Caco-2 (cell line): Measurements from ENCODE around the gene RNF32. TPM values are rescaled to one million over a fixed set of nuclear protein-coding genes. Genes with fewer than 3 reads are reported as not detected.

Source experiments
- BruUV-seq: library from RNA; stranded (reverse); fragments of 400-500 nt; replicated peaks from 2 replicates; lab custom pipeline; 2021; lab: Mats Ljungman, UMichigan
- CTCF ChIA-PET: fragments of 300-600 bp; sonication (Branson Sonifier 250); formaldehyde crosslinking; loops from one replicate; lab custom pipeline; 2022; ENCODE audit warnings: antibody characterized with exemption; lab: Charles Lee
- POLR2A ChIA-PET: fragments of 300-600 bp; sonication (Branson Sonifier 250); formaldehyde crosslinking; loops from one replicate; lab custom pipeline; 2022; ENCODE audit warnings: antibody characterized with exemption; lab: Charles Lee
- DNase-seq, 2 experiments: peaks; one replicate each; pipeline versions ENCODE4 v3.0.0 to v3.0.0-alpha.2; 2020 to 2022
- H3K27me3 ChIP-seq: replicated peaks from 2 replicates; pipeline ENCODE4 v1.6.0; 2011; ENCODE audit warnings: low read length; ENCODE audit not compliant: control insufficient read depth, insufficient read depth
- H3K36me3 ChIP-seq: 2 replicates; pipeline ENCODE4 v1.5.1; 2011; ENCODE audit warnings: low read length; ENCODE audit not compliant: control insufficient read depth, insufficient read depth
- H3K4me1 ChIP-seq: fragments of 250-450 bp; sonication (Bioruptor Pico); 2 replicates; pipeline ENCODE4 v1.5.1; 2020; ENCODE audit warnings: mild to moderate bottlenecking
- H3K4me3 ChIP-seq: 2 replicates; pipeline ENCODE4 v1.5.1; 2011; ENCODE audit warnings: low read depth, mild to moderate bottlenecking, control low read depth, low read length
- H3K9me3 ChIP-seq: fragments of 250-450 bp; sonication (Bioruptor Pico); 2 replicates; pipeline ENCODE4 v1.5.1; 2020; ENCODE audit warnings: mild to moderate bottlenecking, moderate library complexity
- H3K27ac Mint-ChIP-seq: one replicate; pipeline ENCODE4 v1.8.0; 2022; ENCODE audit warnings: mixed read lengths; ENCODE audit not compliant: unreplicated experiment
- H3K27me3 Mint-ChIP-seq: one replicate; pipeline ENCODE4 v1.8.0; 2022; ENCODE audit warnings: mixed read lengths; ENCODE audit not compliant: insufficient read depth, unreplicated experiment
- H3K36me3 Mint-ChIP-seq: one replicate; pipeline ENCODE4 v1.8.0; 2022; ENCODE audit warnings: mild to moderate bottlenecking, mixed read lengths; ENCODE audit not compliant: insufficient read depth, unreplicated experiment
- H3K4me1 Mint-ChIP-seq: one replicate; pipeline ENCODE4 v1.8.0; 2022; ENCODE audit warnings: low read depth, mixed read lengths; ENCODE audit not compliant: unreplicated experiment
- H3K4me3 Mint-ChIP-seq: one replicate; pipeline ENCODE4 v1.8.0; 2022; ENCODE audit warnings: mild to moderate bottlenecking, moderate library complexity, mixed read lengths; ENCODE audit not compliant: unreplicated experiment
- H3K9me3 Mint-ChIP-seq: one replicate; pipeline ENCODE4 v1.8.0; 2022; ENCODE audit warnings: mixed read lengths; ENCODE audit not compliant: unreplicated experiment
- CTCF ChIP-seq, 2 experiments: fragments of 200-600 bp in 1 of 2; IDR thresholded peaks; 1 replicate in 1 of 2; 2 replicates in 1 of 2; pipeline versions ENCODE4 v1.5.1 to v1.8.0; 2011 to 2022; ENCODE audit warnings: antibody characterized with exemption in 1 of 2, control low read depth in 1 of 2, inconsistent platforms in 1 of 2, low read depth in 1 of 2, low read length in 1 of 2, mild to moderate bottlenecking in 1 of 2, moderate library complexity in 1 of 2; ENCODE audit not compliant: insufficient read depth in 1 of 2, severe bottlenecking in 1 of 2, unreplicated experiment in 1 of 2
- intact Hi-C: fragments of 100-400 bp; cut with micrococcal nuclease; formaldehyde crosslinking; loops from one replicate; pipeline ENCODE4 v1.10.0; 2022; ENCODE audit not compliant: unreplicated experiment
- total RNA-seq: library from RNA; stranded (reverse); gene quantifications from 2 replicates; pipeline ENCODE4 v1.2.3, GENCODE V29; 2022

Gene RNF32
- total RNA-seq, 1 experiment from 2014 or later, result 26.0 TPM

- intact Hi-C loops, result no loop called here
- no peaks in the 10 kb centered on the region; the same call in 1 of the 2 replicates for H3K36me3 ChIP-seq
- ChIA-PET POLR2A (interaction anchor here (0.9 kb wide), 1 partner anchor 12 kb away, joined by 4 read pairs; no protein-coding TSS in a partner anchor), CTCF (interaction anchor here (1.0 kb wide), 1 partner anchor 10 kb away, joined by 3 read pairs; no protein-coding TSS in a partner anchor)
- Mint-ChIP-seq H3K36me3 (peaks cover 43% of the 10 kb centered on the region), H3K27ac (peak overlapping the region; percentile 68), H3K9me3 (no peaks in the 10 kb centered on the region), H3K4me1 (peaks cover 34% of the 10 kb centered on the region), H3K4me3 (peak overlapping the region; percentile 11), H3K27me3 (no peaks in the 10 kb centered on the region)
- H3K9me3 ChIP-seq, result no peaks in the 10 kb centered on the region
- no TSS peak for BruUV-seq
- TF ChIP-seq CTCF (IDR thresholded peaks at IDR 0.05; ENCODE audit: insufficient read depth in 1 of 2, low read depth in 1 of 2, low read length in 1 of 2, severe bottlenecking in 1 of 2, unreplicated experiment in 1 of 2), result no peak
- H3K4me3 ChIP-seq, result no peak overlapping the region
- H3K4me1 ChIP-seq, result peaks cover 36% of the 10 kb centered on the region
- no peaks in the 10 kb centered on the region for H3K27me3 ChIP-seq
- no peak for DNase-seq
These were observed 19.4 kb downstream of the RNF32 start for GRCh38 chr7:156659961-156660360.

- Histone ChIP-seq H3K27me3 (no peaks in the 10 kb centered on the region), H3K4me3 (no peak overlapping the region), H3K36me3 (no peaks in the 10 kb centered on the region; the same call in 1 of the 2 replicates), H3K9me3 (no peaks in the 10 kb centered on the region), H3K4me1 (peaks cover 42% of the 10 kb centered on the region)
- peaks cover 49% of the 10 kb centered on the region for H3K4me1 Mint-ChIP-seq
- ChIA-PET POLR2A (no interaction called here), CTCF (interaction anchor here (0.6 kb wide), 1 partner anchor 100 kb away, joined by 3 read pairs; no protein-coding TSS in a partner anchor)
- H3K9me3 Mint-ChIP-seq, result no peaks in the 10 kb centered on the region
- TF ChIP-seq CTCF (IDR thresholded peaks at IDR 0.05; ENCODE audit: insufficient read depth in 1 of 2, low read depth in 1 of 2, low read length in 1 of 2, severe bottlenecking in 1 of 2, unreplicated experiment in 1 of 2), result no peak
- H3K27me3 Mint-ChIP-seq, result no peaks in the 10 kb centered on the region
- H3K4me3 Mint-ChIP-seq, result no peak overlapping the region
- no peak for DNase-seq
- peaks cover 48% of the 10 kb centered on the region for H3K36me3 Mint-ChIP-seq
- intact Hi-C loops, result no loop called here
- no TSS peak for BruUV-seq
- H3K27ac Mint-ChIP-seq, result peak overlapping the region; percentile 62
These were observed 21.1 kb downstream of the RNF32 start for GRCh38 chr7:156661637-156662036.

GRCh38 chr7:156662277-156662676 lies 21.7 kb downstream of the RNF32 start:
- Histone ChIP-seq H3K36me3 (no peaks in the 10 kb centered on the region), H3K27me3 (no peaks in the 10 kb centered on the region), H3K9me3 (no peaks in the 10 kb centered on the region), H3K4me3 (no peak overlapping the region), H3K4me1 (peaks cover 45% of the 10 kb centered on the region)
- Mint-ChIP-seq H3K27ac (peak overlapping the region; percentile 62), H3K4me1 (peaks cover 49% of the 10 kb centered on the region), H3K4me3 (no peak overlapping the region), H3K27me3 (no peaks in the 10 kb centered on the region), H3K9me3 (no peaks in the 10 kb centered on the region), H3K36me3 (peaks cover 51% of the 10 kb centered on the region)
- ChIA-PET POLR2A (no interaction called here), CTCF (no interaction called here)
- intact Hi-C loops, result no loop called here
- DNase-seq, result peak in 1 of 2 experiments; percentile 29
- no TSS peak for BruUV-seq
- no peak for TF ChIP-seq CTCF (IDR thresholded peaks at IDR 0.05; ENCODE audit: insufficient read depth in 1 of 2, low read depth in 1 of 2, low read length in 1 of 2, severe bottlenecking in 1 of 2, unreplicated experiment in 1 of 2)
